HL-60/S4 treated with retinoic acid at 250 ng/mL for 4 days and 3 days (cell line): ENCODE measurements around the gene NDP.

Experiments
- in situ Hi-C: fragments of 300-500 bp; cut with MboI; formaldehyde crosslinking; loops from 2 replicates; pipeline ENCODE4 v1.7.0; 2022; ENCODE audit warnings: low sequenced_read_pairs

NDP gene, protein sequence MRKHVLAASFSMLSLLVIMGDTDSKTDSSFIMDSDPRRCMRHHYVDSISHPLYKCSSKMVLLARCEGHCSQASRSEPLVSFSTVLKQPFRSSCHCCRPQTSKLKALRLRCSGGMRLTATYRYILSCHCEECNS

DNA sequence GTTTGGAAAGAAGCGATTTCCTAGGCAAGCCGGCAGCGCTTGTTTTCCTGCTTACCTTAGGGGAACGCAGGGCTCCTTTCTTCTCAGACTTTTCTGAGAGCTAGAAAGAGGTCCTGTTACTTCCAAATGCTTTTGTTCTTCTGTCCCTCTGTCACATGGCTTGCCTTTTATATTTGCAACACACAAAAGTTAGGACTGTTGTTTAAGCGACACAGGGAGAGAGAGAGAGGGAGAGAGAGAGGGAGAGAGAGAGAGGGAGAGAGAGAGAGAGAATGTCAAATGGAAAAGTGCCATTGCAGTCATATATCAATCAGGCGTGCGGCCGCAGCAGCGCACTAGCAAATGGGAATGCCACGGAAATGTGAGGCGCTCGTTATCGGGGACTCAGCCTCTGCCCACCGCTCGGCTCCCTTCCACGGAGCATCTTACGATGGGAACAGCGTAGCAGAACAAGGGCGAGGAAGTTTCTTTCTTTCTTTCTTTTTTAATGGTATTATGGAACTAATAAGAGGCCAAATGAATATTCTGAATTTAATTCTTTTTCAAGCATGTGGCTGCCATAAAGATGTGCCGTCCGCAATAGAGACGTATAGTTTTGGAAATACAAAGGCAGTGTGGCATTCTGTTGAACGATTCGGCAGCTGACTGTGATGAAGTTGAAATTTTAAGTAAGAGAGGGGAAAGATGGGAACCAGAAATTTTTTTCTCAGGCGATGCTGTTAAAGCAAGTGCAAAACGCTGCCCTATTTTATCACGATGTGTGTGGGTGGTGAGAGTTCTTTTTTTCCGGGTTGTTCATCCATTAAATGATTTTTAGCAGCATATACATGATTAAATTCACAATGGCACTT is at the start of gene NDP:
Gene NDP, minus strand, starts transcription at position 142 of the 851 bp plus-strand sequence. CDS start 14,745 bp downstream, outside the sequence.
- in situ Hi-C loops: no loop called here

DNA sequence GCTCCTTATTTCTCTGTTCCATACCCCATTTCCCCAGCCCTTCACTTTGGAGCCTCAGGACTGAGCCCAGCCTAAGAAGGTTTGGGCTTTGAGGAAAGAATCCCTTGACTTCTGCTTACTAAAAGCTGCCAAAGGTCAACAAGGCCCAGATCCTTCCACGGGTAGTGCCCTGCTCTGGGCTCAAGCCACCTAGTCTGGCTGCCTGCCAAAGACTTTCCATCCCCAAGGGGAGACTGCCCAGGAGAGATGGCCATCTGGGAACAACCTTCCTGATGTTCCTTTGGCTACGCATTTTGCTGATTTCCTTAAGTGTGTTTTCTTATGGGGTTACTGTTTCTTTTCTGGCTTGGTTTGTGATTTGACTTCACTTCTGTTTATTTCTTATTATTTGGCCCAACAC is 49.8 kb upstream of the NDP start:
- in situ Hi-C loops: no loop called here

DNA sequence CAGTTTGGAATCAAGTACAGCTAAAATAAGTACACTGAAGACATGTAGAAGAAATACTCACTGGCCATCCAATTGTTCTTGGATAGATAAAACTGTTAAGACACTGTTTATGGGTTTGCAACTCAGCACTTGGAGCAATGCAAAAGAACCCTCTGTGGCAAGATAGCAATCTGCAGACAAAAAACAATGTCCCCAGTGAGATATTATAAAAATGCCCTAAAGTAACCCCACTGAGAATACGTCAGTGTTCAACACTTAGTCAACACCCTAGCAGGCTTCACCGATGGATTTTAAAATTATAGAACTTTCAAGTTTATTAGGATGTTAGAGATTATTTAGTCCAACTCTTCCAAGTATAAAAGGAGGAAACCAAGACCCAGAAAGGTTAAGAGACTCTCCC is 47.5 kb upstream of the NDP start:
- in situ Hi-C loops: no loop called here

DNA sequence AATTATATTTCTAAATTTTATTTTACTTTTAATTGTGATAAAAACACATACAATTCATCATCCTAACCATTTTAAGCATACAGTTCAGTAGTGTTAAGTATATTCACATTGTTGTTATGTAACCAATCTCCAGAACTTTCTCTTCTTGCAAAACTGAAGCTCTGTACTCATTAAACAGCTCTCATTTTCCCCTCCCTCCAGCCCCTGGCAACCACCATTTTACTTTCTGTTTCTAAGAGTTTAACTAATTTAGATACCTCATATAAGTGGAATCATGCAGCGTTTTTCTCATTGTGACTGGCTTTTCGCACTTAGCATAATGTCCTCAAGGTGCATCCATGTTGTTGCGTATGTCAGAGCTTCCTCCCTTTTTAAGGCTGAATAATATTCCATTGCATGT is 46.7 kb upstream of the NDP start:
- in situ Hi-C loops: no loop called here

DNA sequence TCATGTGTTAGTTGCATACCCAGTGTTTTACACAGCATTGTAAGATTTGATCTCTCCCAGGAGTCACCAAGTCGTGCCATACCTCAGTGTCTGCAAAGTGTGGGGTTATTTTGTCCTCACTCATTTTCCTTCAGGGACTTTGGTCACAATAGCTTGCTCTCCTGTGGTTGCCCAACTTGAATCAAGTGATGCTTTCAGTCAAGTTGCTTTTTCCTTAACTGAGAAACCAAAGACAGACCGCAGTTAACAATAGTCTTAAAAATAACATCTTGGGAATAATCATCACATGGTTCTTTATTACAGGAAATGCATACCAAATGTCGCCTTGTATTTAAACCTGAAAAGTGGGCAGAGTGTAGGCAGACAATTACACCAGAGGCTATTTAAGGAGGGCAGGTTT is 44.5 kb upstream of the NDP start:
- in situ Hi-C loops: no loop called here

DNA sequence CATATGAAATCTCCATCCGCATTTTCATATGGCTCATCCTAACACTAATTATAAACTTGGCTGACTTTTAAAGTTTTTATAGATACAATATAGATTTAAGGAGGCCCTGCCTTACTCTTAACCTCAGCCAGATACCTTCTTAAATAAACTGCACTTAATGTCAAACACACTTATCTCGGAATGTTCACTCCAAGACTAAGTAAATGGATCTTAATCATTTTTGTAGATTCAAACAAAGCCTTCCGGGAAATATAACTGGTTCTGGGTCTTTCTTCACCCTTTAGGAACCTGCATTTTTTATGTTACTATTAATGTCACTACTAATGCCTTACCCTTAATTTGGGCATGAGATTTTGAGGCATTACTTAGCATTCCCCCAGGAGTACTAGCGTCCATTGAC is 43.7 kb upstream of the NDP start:
- in situ Hi-C loops: no loop called here

DNA sequence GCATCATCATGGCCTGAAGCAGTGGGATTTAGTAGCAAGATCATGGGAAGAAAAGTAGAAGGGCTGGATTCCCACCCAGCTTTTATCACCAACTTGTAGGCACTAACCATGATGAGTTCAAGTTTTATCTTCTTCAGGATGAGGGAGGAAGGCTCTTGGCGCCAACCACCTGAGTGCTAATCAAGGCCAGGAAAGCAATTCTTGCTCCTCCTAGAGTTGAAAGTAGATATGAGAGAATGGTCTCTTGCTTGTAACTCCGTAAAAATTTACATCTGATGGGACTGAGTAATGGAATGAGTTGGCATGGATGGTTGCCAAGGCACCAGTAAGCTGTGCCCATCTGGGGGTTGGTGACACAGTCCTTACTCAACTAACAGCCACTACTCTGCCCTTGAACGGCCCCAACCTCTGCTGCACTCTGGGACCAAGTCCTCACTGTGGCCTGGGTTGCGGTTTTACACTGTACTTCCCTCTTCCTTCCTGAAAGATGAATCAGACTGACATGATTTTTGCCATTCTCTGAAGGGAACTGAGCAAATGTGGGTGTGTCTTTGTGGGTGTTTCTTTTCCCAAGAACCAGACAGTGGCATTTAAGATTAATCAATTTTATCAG is 39.4 kb upstream of the NDP start:
- in situ Hi-C loops: no loop called here

DNA sequence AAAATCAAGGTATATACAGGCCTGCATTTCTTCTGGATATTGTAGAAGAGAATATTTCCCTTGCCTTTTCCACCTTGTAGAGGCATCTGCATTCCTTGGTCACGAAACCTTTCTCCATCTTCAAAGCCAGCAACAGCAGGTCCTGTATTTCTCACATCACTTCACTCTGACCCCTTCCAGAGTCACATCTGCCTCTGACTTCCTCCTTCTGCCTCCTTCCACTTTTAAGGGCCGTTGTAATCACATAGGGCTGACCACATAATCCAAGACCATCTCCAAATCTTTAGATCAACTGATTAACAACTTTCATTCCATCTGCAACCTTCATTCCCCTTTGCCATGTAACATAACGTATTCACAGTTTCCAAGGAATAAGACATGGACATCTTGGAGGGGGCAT is 38.3 kb upstream of the NDP start:
- in situ Hi-C loops: no loop called here

DNA sequence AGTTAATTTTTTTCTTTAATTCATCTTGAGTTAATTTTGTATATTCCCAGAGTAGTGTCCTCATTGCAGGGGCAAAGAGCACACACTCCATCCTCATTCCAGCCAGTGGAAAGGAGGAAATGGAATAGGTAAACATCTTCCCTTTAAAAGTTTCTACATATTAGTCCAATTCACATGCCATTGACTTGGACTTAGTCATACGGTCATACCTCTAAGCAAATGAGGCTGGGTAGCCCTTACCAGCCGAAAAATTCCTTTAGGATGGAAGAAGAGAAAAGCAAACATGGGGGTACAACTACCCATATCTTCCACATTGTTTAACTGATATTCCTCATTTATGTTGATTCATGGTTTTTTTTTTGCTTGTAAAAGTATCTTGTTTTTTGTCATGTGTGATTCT is 37.4 kb upstream of the NDP start:
- in situ Hi-C loops: no loop called here

DNA sequence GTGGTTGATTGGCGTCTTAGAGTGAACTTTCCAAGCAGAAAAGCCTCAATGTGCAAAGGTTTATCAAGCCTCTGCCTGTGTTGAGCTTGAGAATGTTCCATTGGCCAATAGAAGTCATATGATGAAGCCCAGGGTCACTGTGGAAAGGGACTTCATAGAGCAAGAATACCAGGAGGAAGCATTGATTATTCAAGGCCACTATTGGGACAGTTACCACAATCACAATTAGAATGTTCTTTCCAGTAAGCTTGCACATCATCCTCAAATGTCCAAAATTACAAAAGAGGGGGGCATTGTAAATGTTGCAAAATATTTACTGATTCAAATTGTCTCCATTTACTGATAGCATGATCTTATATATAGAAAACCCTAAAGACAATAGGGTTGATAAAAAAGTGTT is 32.9 kb upstream of the NDP start:
- in situ Hi-C loops: no loop called here

DNA sequence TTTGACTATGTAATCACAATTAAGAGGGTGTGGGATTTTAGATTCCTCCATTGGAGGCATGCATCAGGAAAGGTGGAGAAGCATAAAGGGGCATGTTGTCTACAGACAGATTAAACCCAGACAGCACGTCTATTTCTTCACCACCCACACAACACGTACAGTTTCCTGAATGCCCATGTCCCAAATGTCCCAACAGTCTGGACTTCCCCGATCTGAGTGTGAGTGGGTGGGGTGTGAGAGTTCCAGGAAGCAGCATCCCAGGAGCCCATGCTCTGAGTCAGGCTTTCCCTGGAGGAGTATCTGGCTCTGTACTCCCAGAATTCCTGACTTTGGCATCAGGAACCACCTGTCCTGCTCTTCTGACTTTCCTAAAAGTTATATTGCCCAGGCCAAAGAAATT is 30.8 kb upstream of the NDP start:
- in situ Hi-C loops: no loop called here

DNA sequence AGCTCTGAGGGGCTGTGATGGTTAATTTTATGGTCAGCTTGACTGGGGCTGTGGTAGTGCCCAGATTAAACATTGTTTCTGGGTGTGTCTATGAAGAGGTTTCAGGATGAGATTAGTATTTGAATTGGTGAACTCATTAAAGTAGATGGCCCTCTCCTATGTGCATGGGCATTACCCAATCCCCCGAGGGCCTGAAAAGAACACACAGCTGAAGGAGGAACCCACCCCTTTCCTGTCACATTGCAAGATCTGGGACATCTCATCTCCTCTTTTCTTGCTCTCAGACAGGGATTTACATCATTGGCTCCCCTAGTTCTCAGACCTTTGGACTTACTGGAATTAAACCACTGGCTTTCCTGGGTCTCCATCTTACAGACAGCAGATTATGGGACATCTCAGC is 29.4 kb upstream of the NDP start:
- in situ Hi-C loops: no loop called here

DNA sequence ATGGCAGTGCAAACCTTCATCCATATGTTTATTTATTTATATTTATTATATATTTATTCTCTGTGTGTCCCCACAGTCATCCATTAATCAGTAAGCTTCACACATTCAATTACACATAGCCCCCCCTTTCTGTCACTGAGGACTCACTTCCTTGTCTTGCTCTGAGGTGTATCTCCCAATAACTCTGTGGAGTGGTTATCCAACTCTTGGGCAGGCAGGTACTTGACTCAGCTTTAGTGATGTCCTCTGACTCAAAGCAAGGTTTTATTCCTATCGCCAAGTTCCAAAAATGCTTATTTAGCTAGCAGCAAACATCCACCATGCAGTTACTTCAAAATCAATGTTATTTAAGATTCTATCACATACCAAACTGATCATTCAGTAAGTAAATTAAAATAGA is 25.2 kb upstream of the NDP start:
- in situ Hi-C loops: no loop called here

DNA sequence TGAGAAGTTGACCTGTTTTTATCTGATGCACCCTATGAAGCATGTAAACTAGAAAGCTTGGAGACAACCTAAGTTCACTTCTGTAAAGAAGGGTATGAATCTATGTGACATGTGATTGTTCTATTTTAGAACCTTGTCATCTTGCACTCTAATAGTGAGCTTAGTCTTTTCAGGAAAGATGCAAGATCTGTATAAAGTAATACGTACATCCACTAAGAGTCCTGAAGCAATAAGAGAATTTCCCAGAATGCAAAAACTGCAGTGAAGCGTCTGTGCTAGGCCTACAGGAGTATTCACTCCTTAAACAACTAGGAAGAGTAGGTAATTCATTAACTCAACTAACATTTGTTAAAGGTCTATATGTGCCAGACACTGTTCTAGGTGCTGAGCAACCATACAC is 23.3 kb upstream of the NDP start:
- in situ Hi-C loops: no loop called here

DNA sequence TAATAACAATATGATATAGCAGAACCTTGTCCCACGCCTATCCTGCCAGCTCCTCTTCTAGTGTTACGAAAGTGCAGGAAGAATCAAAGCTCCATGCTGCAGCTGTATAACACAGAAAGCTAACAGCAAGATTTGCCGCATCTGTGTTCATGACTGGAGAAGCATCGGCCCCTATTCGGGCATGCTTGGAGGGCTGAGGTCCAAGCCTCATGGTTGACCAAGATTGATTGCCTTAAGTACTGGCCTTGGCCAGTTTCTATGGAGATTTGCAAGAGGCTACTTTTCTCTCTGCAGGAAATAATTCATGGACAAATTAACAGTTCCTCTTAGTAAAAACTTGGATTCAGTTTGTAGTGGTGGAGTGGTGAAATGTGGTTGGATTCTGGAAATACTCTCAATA is 12.9 kb upstream of the NDP start:
- in situ Hi-C loops: no loop called here

DNA sequence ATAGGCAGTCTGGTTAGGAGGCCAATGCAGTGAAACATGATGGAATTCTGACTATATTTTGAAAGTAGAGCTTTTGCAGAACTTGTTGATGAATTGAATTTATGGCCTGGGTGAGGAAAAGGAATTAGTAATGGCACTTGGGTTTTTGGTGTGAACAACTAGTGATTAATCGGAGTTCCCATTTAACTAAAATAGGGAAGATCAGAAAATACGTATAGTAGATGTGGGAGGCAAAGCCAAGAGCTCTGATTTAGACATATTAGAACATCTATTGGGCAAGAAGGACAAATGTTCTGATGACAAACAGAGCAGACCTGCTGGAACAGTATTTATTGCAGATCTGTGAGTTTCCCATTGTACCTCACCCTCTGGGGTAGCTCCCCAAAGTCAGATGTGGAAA is 12.3 kb upstream of the NDP start:
- in situ Hi-C loops: no loop called here

DNA sequence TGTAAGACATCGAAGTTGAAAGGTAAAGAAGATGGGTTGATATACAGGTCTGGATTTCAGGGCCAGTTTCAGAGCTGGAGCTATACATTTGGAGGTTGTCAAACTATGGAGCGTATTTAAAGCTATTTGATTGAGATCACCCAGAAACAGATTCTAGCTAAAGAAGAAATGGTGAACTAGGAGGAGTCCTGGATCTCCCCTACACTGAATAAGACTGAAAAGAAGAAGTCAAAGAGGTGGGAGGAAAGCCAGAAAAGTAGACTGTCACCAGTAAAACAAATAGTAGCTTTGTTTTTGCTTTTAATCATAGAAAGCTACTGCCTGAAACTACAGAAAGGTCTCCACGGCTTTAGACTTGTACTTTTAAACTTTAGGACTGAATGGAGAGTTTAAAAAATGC is 5.0 kb upstream of the NDP start:
- in situ Hi-C loops: no loop called here

DNA sequence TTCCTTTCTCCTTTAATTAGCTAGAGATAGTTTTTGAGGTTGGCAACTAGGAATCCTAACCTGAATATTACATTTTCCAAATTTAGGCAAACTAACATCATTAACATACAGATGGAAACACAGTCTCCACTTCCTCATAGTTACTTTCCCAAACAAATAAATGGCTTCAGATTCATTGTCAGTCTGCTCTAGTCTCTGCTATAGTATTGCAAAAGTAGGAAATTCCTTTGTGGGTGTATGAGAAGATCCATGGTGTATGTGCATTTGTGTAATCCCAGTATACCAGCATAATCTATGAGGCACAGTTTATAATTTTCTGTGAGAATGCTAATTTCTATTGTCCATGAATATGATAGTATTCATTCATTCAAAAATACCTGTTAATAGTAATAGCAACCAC is 3.0 kb upstream of the NDP start:
- in situ Hi-C loops: no loop called here

DNA sequence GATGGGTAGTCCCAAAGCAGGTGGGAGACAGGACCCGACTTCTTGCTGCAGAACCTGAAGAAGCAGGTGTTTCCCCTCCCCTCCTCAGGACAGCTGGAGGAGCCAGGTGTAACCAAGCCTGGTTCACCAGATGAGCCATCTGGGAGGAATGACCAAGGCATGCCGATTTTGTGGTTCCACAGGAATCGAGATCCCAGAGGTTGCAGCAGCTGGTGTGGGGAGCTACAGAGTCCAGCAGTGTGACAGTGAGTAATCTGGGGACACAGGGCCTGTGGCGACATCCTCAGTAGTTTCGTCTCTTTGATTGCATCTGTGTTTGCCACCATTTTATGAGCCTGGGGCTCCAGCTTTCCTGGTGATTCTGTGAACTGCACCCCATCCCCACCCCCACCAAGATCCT is 2.6 kb upstream of the NDP start:
- in situ Hi-C loops: no loop called here

DNA sequence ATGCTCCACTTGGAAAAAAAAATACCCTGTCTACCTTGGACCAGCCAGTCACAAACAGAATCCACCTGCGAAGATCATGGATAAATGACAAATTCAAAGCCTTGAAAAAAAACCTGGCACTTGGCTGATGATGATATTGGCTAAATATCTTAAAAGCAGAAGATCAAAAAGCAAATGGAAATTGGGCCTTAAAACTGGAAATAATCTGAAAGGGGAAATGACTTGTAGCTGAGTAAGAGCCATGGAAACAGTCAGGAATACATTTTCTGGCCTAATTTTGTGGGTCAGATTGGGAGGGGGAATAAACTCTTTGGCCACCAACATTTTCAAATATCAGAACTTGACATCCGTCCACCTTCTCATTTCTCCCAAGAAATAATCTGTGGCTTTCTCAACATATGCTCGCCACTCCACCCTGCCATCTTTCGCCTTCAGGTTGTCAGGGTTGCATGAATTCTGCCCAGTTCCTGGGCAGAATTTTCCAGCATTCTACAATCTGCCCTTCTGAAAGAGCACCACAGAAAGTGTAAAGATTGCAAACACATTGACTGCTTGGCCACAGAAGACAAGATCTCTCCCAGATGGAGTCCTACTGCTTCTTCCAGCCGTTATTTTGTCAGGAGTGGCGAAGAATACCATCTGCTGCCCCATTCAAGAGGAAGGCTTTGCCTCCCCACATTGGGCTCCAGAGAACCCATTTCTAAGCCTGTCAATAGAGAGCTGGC is 1.7 kb upstream of the NDP start:
- in situ Hi-C loops: no loop called here

DNA sequence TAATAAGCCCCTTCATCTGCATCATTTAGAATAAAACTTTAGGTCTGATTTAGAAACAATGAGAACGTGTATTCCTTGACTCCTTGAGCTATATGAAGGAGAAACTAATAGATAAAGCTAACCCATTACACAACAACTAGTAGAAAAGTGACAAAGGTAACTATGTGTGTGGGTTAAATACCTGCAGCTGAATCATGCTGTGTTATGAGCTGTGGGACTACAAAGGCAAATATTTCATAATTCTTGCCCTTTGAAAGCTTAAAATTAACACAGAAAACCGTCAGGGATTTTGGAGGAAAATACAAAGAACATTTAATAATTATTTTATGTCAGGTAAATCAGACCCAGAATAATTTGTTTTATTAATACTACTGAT is 898 bp upstream of the NDP start:
- in situ Hi-C loops: no loop called here
